LNCaP clone FGC (cell line): ENCODE measurements around the gene TNS3.
"Not testable (repeated sequence)": the region's sequence is repeated elsewhere in the genome, so short reads cannot be mapped to it uniquely, and the experiment has no call there.

Experiments
- DNase-seq: peaks from one replicate; pipeline ENCODE4 v3.0.0-alpha.2; 2011; ENCODE audit warnings: low read depth
- H3K4me3 ChIP-seq: 2 replicates; pipeline ENCODE4 v1.5.1; 2011; ENCODE audit warnings: mild to moderate bottlenecking, low read depth, low read length, control low read depth
- TF ChIP-seq, protein P1 (sequence below): IDR thresholded peaks from 2 replicates; pipeline ENCODE4 v1.5.1; 2012; ENCODE audit warnings: mild to moderate bottlenecking; ENCODE audit not compliant: control insufficient read depth, insufficient read depth; ENCODE audit errors: extremely low read depth

Gene TNS3

DNA sequence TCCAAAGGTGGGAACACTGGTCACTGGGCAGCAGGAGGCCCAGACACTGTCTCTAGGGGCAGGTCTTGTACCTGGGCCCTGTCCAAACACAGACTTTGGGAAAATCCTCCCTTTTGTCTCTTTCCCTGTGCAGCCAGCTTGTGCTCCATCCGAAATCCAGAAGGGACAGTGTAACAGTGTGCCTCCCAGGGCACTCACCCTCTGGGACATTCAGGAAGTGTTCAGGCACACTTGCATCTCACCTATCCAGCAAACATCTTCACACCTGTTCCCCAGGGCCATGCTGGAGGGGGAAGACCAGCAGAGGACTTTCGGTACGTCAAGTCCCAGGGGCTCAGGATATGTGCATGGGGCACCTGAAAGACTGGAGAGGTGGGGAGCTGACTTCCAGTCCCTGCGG lies 38.9 kb downstream of the TNS3 start:
- no peak overlapping the region for H3K4me3 ChIP-seq
- DNase-seq = no peak
- TF ChIP-seq, protein P1, sequence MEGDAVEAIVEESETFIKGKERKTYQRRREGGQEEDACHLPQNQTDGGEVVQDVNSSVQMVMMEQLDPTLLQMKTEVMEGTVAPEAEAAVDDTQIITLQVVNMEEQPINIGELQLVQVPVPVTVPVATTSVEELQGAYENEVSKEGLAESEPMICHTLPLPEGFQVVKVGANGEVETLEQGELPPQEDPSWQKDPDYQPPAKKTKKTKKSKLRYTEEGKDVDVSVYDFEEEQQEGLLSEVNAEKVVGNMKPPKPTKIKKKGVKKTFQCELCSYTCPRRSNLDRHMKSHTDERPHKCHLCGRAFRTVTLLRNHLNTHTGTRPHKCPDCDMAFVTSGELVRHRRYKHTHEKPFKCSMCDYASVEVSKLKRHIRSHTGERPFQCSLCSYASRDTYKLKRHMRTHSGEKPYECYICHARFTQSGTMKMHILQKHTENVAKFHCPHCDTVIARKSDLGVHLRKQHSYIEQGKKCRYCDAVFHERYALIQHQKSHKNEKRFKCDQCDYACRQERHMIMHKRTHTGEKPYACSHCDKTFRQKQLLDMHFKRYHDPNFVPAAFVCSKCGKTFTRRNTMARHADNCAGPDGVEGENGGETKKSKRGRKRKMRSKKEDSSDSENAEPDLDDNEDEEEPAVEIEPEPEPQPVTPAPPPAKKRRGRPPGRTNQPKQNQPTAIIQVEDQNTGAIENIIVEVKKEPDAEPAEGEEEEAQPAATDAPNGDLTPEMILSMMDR = no peak

DNA sequence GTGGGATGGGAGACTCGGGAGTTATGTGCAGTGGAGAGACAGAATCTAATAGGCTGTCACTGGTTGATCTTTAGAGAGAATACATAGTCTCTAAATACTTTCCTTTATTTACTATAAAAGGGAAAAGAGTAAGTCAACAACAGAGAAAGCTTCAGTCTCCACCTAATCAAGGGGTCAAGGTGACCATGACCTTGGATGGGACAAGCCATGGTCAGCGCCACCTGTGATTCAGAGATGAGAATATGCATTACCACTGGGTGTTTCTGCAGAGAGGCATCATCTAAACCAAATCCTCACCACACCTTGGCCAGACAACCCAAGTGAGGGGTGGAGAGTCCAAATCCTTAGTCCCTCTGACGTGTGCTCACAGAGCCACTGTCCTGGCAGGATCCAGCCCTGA lies 39.9 kb downstream of the TNS3 start:
- no peak overlapping the region for H3K4me3 ChIP-seq
- TF ChIP-seq, protein P1 = no peak
- DNase-seq = no peak

DNA sequence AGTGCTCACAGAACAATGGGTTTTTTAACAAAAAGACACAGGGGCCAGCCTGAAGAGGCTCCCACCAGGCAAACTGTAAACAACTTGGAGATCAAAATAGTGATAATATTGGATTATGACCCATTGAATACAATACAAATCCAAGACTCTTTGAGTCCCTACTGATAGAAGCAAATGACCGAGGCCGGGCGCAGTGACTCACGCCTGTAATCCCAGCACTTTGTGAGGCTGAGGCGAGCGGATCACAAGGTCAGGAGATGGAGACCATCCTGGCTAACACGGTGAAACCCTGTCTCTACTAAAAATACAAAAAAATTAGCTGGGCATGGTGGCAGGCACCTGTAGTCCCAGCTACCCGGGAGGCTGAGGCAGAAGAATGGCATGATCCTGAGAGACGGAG lies 40.4 kb downstream of the TNS3 start:
- H3K4me3 ChIP-seq, DNase-seq: not testable (repeated sequence)

DNA sequence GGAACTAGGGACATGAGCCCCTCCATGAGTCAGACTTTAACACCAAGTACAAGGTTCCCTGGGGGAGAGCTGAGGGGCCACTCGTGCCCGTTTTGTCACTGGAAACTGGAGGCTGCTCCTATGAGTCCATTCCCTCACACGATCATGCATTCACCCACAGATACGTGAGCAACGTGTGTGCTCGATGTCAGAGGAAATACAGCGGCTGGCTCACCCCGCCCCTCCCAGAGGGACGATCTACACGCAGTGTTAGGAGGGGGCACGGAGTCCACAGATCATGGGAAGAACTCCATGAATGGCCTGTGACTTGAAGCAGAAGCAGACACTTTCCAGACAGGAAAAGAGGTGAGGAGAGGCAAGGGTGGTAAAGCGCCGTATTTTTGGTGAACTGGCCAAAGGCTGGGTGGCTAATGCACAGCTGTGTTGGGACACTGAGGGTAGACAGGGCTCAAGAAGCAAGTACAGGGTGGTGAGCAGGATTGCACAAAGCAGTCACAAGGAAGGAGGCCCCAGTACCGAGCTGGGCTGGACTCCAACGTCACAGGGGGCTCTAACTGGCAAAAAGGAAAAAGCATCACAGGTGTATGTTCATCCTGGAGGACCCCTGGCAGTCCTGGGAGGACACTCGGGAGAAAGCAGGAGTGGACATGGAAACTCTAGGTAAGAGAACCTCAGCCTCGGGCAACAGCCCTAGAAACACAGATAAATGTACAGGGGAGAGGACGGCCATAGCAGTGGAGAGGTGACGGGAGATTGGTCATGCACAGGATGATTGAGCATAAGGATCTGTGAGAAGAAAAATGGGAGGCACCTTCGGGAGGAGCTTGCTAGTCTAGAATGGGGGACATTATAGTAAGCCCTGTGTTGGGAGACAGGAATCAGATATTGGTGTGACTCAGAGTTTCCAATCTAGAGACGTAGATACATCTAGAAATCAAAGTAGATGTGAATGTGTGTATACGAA lies 41.2 kb downstream of the TNS3 start:
- no peak overlapping the region for H3K4me3 ChIP-seq
- TF ChIP-seq, protein P1 = no peak
- DNase-seq = no peak

DNA sequence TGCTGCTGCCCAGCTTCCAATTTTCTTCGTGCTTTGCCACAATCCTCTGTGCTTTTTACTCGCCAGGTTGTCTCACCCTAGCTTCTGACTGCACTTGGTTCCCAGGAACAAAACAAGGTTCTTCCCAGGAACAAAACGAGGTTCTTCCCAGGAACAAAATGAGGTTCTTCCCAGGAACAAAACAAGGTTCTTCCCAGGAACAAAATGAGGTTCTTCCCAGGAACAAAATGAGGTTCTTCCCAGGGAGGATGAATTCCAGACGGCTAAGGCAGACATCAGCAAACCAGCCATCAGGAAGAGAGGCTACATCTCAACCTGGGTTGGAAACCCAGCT lies 41.9 kb downstream of the TNS3 start:
- DNase-seq = no peak
- TF ChIP-seq, protein P1 = no peak
- H3K4me3 ChIP-seq = no peak overlapping the region

DNA sequence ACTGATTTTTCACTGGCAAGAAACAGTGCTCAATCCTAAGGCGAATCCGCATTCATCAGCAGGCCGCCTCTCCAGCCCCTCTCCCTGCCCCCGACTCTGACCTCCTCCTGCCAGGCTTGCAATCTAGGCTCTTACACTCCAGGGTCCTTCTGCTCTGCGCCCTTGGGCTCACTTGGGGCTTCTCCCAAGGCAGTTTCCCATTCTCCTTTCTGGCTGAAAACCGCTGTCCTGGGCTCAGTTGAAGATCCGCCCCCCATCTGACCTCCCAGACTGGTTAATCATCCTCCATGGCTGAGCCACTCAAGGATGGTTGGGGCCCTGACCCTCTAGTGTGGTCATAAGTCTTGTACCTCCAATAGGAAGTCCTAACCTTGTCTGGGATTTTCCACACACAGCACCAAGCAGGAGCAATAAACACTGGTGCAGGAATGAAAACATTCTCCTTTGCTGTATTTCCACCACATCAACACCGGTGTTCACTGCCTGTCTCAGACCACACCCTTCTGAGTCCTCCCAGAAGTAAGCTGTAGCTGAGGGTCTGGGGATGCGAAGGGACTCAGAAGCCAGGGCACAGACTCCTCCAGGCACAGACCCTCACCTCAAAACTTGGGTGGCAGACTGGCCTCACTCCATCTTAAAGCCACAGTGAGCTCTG lies 42.4 kb downstream of the TNS3 start:
- DNase-seq = no peak
- TF ChIP-seq, protein P1 = no peak
- H3K4me3 ChIP-seq = no peak overlapping the region

DNA sequence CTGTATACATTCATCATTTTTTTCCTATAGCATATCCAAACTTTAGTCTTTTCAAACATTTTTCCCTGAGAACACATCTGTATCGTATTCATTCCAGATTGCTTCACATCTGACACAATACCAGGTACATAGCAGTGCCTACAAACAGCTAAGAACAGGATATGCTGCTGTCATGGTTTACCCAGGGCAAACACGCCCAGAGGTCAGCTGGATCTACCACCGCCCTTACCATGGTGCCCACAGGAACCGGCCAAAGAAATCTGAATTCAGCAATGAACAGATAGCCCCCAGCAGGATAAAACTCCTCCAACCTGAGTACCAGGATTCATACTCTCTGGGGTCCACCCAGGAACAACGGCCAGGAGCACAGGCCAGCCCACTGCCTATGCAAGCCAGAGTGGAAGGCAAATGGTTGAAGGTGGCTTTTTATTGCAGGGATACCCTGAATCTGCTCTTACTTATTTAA lies 43.0 kb downstream of the TNS3 start:
- DNase-seq = peak; percentile 17
- TF ChIP-seq, protein P1 = no peak
- no peak overlapping the region for H3K4me3 ChIP-seq
